H1 (cell line): ENCODE measurements around the gene TMEM125.

ENCODE experiments used
- CREB1 ChIP-seq: IDR thresholded peaks from 2 replicates; pipeline ENCODE4 v1.6.1; 2012; ENCODE audit warnings: inconsistent platforms
- CTCF ChIP-seq, 3 experiments: IDR thresholded peaks; 1 replicate in 2 of 3; 2 replicates in 1 of 3; pipeline versions ENCODE4 v1.5.1 to v1.6.1; 2011; ENCODE audit warnings: low read length in 3 of 3, mild to moderate bottlenecking in 3 of 3, inconsistent platforms in 2 of 3, low read depth in 1 of 3, moderate library complexity in 1 of 3; ENCODE audit not compliant: insufficient read depth in 1 of 3; ENCODE audit errors: control extremely low read depth in 1 of 3
- EZH2 ChIP-seq: fragments of 200-600 bp; sonication (generic); IDR thresholded peaks from 2 replicates; pipeline ENCODE4 v1.7.1; 2012; ENCODE audit warnings: low read depth, mild to moderate bottlenecking, moderate library complexity, low read length, inconsistent platforms; ENCODE audit not compliant: severe bottlenecking
- POLR2A ChIP-seq, 2 experiments: IDR thresholded peaks; 1 replicate in 1 of 2; 2 replicates in 1 of 2; pipeline ENCODE4 v1.6.1; 2011; ENCODE audit warnings: low read depth in 2 of 2, low read length in 2 of 2, mild to moderate bottlenecking in 2 of 2; ENCODE audit errors: control extremely low read depth in 1 of 2
- POLR2AphosphoS5 ChIP-seq: IDR thresholded peaks from 2 replicates; pipeline ENCODE4 v1.6.1; 2011; ENCODE audit warnings: low read depth, low read length
- RXRA ChIP-seq: IDR thresholded peaks from 2 replicates; pipeline ENCODE4 v1.6.1; 2011; ENCODE audit warnings: low read depth, mild to moderate bottlenecking, low read length, moderate library complexity; ENCODE audit not compliant: insufficient read depth
- TAF1 ChIP-seq: IDR thresholded peaks from 2 replicates; pipeline ENCODE4 v1.6.1; 2011; ENCODE audit warnings: mild to moderate bottlenecking, low read depth, low read length
- ZNF274 ChIP-seq: IDR thresholded peaks from 2 replicates; pipeline ENCODE4 v1.7.0; 2012; ENCODE audit warnings: low read length, borderline replicate concordance; ENCODE audit errors: extremely low read depth

GRCh38 chr1:43267818-43268425 is 1.9 kb upstream of the TMEM125 start:
- TF ChIP-seq POLR2A (IDR thresholded peaks at IDR 0.05; ENCODE audit: control extremely low read depth in 1 of 2, low read depth in 2 of 2, low read length in 2 of 2) (no peak), POLR2AphosphoS5 (no peak), EZH2 (no peak), ZNF274 (no peak), TAF1 (no peak), RXRA (no peak), CTCF (IDR thresholded peaks at IDR 0.05; ENCODE audit: control extremely low read depth in 1 of 3, insufficient read depth in 1 of 3, low read depth in 1 of 3, low read length in 3 of 3) (no peak), CREB1 (no peak)
